HL-60 (cell line): ENCODE data around the gene DOCK7.
"Not testable (repeated sequence)": the region's sequence is repeated elsewhere in the genome, so short reads cannot be mapped to it uniquely, and the experiment has no call there.

Source experiments
- DNase-seq, 2 experiments: peaks; one replicate each; pipeline ENCODE4 v3.0.0-alpha.2; 2010 to 2020; ENCODE audit warnings: low read depth in 1 of 2, low spot score in 1 of 2
- H3K27ac ChIP-seq: fragments of 250-450 bp; sonication (Bioruptor Pico); replicated peaks from 2 replicates; pipeline ENCODE4 v1.5.1; 2020; ENCODE audit warnings: mild to moderate bottlenecking, moderate library complexity
- H3K27me3 ChIP-seq: fragments of 250-450 bp; sonication (Bioruptor Pico); 2 replicates; pipeline ENCODE4 v1.5.1; 2021; ENCODE audit warnings: mild to moderate bottlenecking, moderate library complexity; ENCODE audit not compliant: insufficient read depth, poor library complexity, severe bottlenecking
- H3K4me3 ChIP-seq: replicated peaks from 2 replicates; pipeline ENCODE4 v1.5.1; 2011; ENCODE audit warnings: mild to moderate bottlenecking, control low read depth, low read length; ENCODE audit not compliant: insufficient read depth
- GABPA ChIP-seq: IDR thresholded peaks from 2 replicates; pipeline ENCODE4 v1.6.1; 2012; ENCODE audit warnings: low read depth
- POLR2AphosphoS5 ChIP-seq: IDR thresholded peaks from 2 replicates; pipeline ENCODE4 v1.6.1; 2012; ENCODE audit warnings: low read depth
- SPI1 ChIP-seq: IDR thresholded peaks from 2 replicates; pipeline ENCODE4 v1.6.1; 2012; ENCODE audit warnings: low read depth, mild to moderate bottlenecking, borderline replicate concordance
- TF ChIP-seq, protein P1 (sequence below): IDR thresholded peaks from 2 replicates; pipeline ENCODE4 v1.6.1; 2012; ENCODE audit warnings: low read depth; ENCODE audit not compliant: insufficient replicate concordance
- TF ChIP-seq, protein P2 (sequence below): IDR thresholded peaks from one replicate; pipeline ENCODE4 v1.5.1; 2011; ENCODE audit warnings: low read length, control low read depth, inconsistent platforms; ENCODE audit not compliant: insufficient read depth

Gene DOCK7

DNA sequence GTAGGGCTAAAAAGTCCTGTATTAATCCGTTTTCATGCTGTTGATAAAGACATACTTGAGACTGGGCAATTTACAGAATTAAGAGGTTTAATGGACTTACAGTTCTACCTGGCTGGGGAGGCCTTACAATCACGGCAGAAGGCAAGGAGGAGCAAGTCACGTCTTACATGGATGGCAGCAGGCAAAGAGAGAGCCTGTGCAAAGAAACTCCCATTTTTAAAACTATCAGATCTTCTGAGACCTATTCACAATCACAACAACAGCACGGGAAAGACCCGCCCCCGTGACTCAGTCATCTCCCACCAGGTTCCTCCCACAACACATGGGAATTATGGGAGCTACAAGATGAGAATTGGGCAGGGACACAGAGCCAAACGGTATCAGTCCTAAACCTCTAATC lies 6.3 kb upstream of the DOCK7 start:
- H3K27ac ChIP-seq, H3K4me3 ChIP-seq, DNase-seq, H3K27me3 ChIP-seq: not testable (repeated sequence)

DNA sequence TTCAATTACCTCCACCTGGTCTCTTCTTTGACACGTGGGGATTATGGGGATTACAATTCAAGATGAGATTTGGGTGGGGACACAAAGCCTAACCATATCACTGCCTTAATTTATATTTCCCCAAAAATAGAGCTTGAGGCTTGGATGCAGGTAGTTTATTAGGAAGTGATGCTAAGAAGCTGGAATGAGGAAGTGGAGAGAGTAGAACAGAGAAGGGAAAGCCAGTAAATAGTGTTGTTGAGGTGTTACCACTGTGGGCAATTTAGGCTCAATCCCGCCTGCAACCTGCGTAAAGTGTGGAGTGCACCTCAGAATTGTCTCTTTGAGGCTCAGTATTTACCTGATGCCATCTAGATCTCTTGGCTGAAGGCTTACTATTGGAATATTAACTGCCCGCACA lies 4.9 kb upstream of the DOCK7 start:
- TF ChIP-seq, protein P1, sequence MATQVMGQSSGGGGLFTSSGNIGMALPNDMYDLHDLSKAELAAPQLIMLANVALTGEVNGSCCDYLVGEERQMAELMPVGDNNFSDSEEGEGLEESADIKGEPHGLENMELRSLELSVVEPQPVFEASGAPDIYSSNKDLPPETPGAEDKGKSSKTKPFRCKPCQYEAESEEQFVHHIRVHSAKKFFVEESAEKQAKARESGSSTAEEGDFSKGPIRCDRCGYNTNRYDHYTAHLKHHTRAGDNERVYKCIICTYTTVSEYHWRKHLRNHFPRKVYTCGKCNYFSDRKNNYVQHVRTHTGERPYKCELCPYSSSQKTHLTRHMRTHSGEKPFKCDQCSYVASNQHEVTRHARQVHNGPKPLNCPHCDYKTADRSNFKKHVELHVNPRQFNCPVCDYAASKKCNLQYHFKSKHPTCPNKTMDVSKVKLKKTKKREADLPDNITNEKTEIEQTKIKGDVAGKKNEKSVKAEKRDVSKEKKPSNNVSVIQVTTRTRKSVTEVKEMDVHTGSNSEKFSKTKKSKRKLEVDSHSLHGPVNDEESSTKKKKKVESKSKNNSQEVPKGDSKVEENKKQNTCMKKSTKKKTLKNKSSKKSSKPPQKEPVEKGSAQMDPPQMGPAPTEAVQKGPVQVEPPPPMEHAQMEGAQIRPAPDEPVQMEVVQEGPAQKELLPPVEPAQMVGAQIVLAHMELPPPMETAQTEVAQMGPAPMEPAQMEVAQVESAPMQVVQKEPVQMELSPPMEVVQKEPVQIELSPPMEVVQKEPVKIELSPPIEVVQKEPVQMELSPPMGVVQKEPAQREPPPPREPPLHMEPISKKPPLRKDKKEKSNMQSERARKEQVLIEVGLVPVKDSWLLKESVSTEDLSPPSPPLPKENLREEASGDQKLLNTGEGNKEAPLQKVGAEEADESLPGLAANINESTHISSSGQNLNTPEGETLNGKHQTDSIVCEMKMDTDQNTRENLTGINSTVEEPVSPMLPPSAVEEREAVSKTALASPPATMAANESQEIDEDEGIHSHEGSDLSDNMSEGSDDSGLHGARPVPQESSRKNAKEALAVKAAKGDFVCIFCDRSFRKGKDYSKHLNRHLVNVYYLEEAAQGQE: no peak
- TF ChIP-seq, protein P2, sequence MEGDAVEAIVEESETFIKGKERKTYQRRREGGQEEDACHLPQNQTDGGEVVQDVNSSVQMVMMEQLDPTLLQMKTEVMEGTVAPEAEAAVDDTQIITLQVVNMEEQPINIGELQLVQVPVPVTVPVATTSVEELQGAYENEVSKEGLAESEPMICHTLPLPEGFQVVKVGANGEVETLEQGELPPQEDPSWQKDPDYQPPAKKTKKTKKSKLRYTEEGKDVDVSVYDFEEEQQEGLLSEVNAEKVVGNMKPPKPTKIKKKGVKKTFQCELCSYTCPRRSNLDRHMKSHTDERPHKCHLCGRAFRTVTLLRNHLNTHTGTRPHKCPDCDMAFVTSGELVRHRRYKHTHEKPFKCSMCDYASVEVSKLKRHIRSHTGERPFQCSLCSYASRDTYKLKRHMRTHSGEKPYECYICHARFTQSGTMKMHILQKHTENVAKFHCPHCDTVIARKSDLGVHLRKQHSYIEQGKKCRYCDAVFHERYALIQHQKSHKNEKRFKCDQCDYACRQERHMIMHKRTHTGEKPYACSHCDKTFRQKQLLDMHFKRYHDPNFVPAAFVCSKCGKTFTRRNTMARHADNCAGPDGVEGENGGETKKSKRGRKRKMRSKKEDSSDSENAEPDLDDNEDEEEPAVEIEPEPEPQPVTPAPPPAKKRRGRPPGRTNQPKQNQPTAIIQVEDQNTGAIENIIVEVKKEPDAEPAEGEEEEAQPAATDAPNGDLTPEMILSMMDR: no peak
- TF ChIP-seq POLR2AphosphoS5 (no peak), GABPA (no peak), SPI1 (peak; percentile 91)
- Histone ChIP-seq H3K27me3 (no peaks in the 10 kb centered on the region), H3K27ac (no peak overlapping the region), H3K4me3 (no peak overlapping the region)
- no peak for DNase-seq

DNA sequence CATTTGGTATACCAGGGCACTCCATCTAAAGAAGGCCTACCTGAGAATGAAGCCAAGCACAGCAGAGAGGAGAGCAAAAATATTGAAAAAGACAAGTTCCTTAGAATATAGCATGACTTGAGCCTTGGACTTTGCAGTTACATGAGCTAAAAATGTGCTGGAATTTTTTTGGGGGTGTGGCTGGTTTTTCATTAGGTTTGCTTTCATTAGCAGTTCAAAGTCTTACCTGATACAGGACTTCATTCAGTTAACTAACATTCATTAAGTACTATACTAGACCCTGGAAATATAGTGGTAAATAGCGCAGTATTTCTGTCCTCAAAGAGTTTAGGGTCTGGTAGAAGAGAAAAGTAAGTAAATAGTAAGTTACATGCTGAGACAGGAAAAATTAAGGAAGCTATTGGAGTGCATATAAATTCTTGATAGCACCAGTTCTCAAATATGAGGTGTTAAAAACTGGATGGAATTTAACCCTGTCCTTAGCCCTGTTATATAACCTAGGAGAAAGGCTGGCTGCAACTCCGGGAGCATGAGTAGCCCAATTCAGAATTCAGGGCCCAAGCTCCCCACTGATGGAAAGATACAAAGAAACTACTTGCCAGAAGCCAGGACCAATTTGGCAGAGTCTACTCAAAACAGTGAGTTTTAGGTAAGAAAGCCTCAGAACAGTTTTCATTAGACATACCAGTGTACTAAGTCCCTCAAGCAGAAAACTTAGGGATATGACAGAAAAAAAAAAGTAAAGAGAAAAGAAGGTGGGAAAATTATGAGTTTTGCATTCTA lies 3.1 kb upstream of the DOCK7 start:
- Histone ChIP-seq H3K27me3 (no peaks in the 10 kb centered on the region), H3K27ac (no peak overlapping the region), H3K4me3 (no peak overlapping the region)
- DNase-seq: no peak
- no peak for TF ChIP-seq GABPA
- TF ChIP-seq POLR2AphosphoS5: no peak
- TF ChIP-seq, protein P1: no peak
- no peak for TF ChIP-seq SPI1
- TF ChIP-seq, protein P2: no peak

DNA sequence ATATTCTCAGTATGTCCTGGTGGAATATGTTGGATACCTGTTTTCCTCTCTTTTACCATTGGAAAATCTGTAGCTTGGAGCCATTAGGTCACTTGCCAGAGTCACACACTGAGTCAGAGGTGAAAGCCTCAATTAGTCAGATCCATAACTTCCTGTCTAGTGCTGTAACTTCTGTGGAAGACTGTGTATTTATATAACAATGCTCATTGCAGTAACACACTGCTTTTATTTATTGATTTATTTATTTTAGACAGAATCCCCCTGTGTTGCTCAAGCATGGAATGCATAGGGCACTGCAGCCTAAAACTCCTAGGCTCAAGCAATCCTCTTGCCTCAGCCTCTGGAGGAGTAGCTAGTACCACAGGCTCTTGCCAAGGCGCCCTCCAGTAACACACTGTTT lies 1.3 kb upstream of the DOCK7 start:
- Histone ChIP-seq H3K27ac (no peak overlapping the region), H3K4me3 (no peak overlapping the region), H3K27me3 (no peaks in the 10 kb centered on the region)
- TF ChIP-seq, protein P1: no peak
- TF ChIP-seq, protein P2: no peak
- TF ChIP-seq POLR2AphosphoS5: no peak
- no peak for TF ChIP-seq SPI1
- TF ChIP-seq GABPA: no peak
- no peak for DNase-seq
